A549 (cell line): Measurements from ENCODE around the gene PTCD1. TPM values are rescaled to one million over a fixed set of nuclear protein-coding genes. Genes with fewer than 3 reads are reported as not detected.

Experiments used
- ATAC-seq, 2 experiments: fragments of 200-7000 bp in 1 of 2; fragments of >200 bp in 1 of 2; cut with Nextera tagmentation in 1 of 2; cut with Tn5 transposase in 1 of 2; 3 replicates each; pipeline versions ENCODE4 v1.8.0 to v1.9.1; 2018 to 2020; ENCODE audit warnings: mild to moderate bottlenecking in 1 of 2, moderate library complexity in 1 of 2
- CTCF ChIA-PET: fragments of 300-600 bp; sonication (Branson Sonifier 250); formaldehyde crosslinking; extraction: SDS; loops from one replicate; lab custom pipeline; 2021; ENCODE audit warnings: antibody characterized with exemption, inconsistent platforms; lab: Yijun Ruan, JAX
- POLR2A ChIA-PET: fragments of 350-600 bp; formaldehyde crosslinking; extraction: SDS; loops from one replicate; lab custom pipeline; 2021; ENCODE audit warnings: antibody characterized with exemption, inconsistent platforms; lab: Yijun Ruan, JAX
- DNase-seq, 2 experiments: peaks; one replicate each; pipeline versions ENCODE4 v3.0.0 to v3.0.0-alpha.2; 2011 to 2016; ENCODE audit warnings: low read depth in 1 of 2, low spot score in 1 of 2
- FAIRE-seq: peaks from 2 replicates; lab custom pipeline; 2011; peaks lifted over from hg19 to GRCh38; lab: Jason Lieb, UNC
- H3K27ac ChIP-seq, 2 experiments: fragments of >200 bp; sonication (Bioruptor Twin); formaldehyde crosslinking; 3 replicates each; pipeline ENCODE4 v1.5.1; 2016 to 2017
- H3K4me1 ChIP-seq: fragments of >200 bp; sonication (Bioruptor Twin); formaldehyde crosslinking; 3 replicates; pipeline ENCODE4 v1.6.1; 2016
- H3K4me2 ChIP-seq: fragments of >200 bp; sonication (Bioruptor Twin); formaldehyde crosslinking; 3 replicates; pipeline ENCODE4 v1.6.1; 2016
- H3K4me3 ChIP-seq: fragments of >200 bp; sonication (Bioruptor Twin); formaldehyde crosslinking; 3 replicates; pipeline ENCODE4 v1.5.1; 2016
- H3K9me3 ChIP-seq: fragments of >200 bp; sonication (Bioruptor Twin); formaldehyde crosslinking; 3 replicates; pipeline ENCODE4 v1.6.1; 2016
- ATOH8 ChIP-seq: fragments of 250-450 bp; sonication (Bioruptor Pico); IDR thresholded peaks from 2 replicates; pipeline ENCODE4 v1.5.0; 2020; ENCODE audit warnings: low read depth, mild to moderate bottlenecking, moderate library complexity
- CEBPB ChIP-seq, 2 experiments: fragments of >200 bp in 1 of 2; sonication (Bioruptor Twin) in 1 of 2; formaldehyde crosslinking in 1 of 2; IDR thresholded peaks; 2 replicates each; pipeline ENCODE4 v1.6.1; 2012 to 2016
- EP300 ChIP-seq, 2 experiments: fragments of >200 bp; sonication (Bioruptor Twin); formaldehyde crosslinking; IDR thresholded peaks; 2 replicates in 1 of 2; 3 replicates in 1 of 2; pipeline ENCODE4 v1.6.1; 2016 to 2017
- ESRRA ChIP-seq: fragments of 150-350 bp; IDR thresholded peaks from 2 replicates; pipeline ENCODE4 v1.6.1; 2014; ENCODE audit warnings: mild to moderate bottlenecking, low read length, borderline replicate concordance
- FOXS1 ChIP-seq: fragments of 250-450 bp; sonication (Bioruptor Pico); IDR thresholded peaks from 2 replicates; pipeline ENCODE4 v1.5.0; 2020; ENCODE audit warnings: mild to moderate bottlenecking, moderate library complexity
- GATA3 ChIP-seq: IDR thresholded peaks from 2 replicates; pipeline ENCODE4 v1.6.1; 2012; ENCODE audit warnings: borderline replicate concordance
- HDAC2 ChIP-seq: fragments of 200-600 bp; sonication (generic); IDR thresholded peaks from 2 replicates; pipeline ENCODE4 v1.6.1; 2016
- HEYL ChIP-seq: fragments of 250-450 bp; sonication (Bioruptor Pico); IDR thresholded peaks from 2 replicates; pipeline ENCODE4 v1.8.0; 2021; ENCODE audit warnings: mild to moderate bottlenecking, moderate library complexity
- HOXA7 ChIP-seq: fragments of 250-450 bp; sonication (Bioruptor Pico); IDR thresholded peaks from 2 replicates; pipeline ENCODE4 v1.5.0; 2020; ENCODE audit warnings: mild to moderate bottlenecking, moderate library complexity
- HOXB5 ChIP-seq: fragments of 250-450 bp; sonication (Bioruptor Pico); IDR thresholded peaks from 2 replicates; pipeline ENCODE4 v1.5.0; 2020; ENCODE audit warnings: mild to moderate bottlenecking, moderate library complexity
- JUN ChIP-seq, 2 experiments: fragments of >200 bp; sonication (Bioruptor Twin); formaldehyde crosslinking; IDR thresholded peaks; 2 replicates in 1 of 2; 3 replicates in 1 of 2; pipeline ENCODE4 v1.6.1; 2016 to 2017
- JUNB ChIP-seq: fragments of >200 bp; sonication (Bioruptor Twin); formaldehyde crosslinking; IDR thresholded peaks from 2 replicates; pipeline ENCODE4 v1.6.1; 2016
- MAFK ChIP-seq: fragments of 450-650 bp; IDR thresholded peaks from 2 replicates; pipeline ENCODE4 v1.6.1; 2014; ENCODE audit not compliant: partially characterized antibody
- NFE2L2 ChIP-seq: fragments of 150-350 bp; conservative IDR thresholded peaks from 2 replicates; pipeline ENCODE4 v1.6.1; 2014; ENCODE audit warnings: low read length
- NR3C1 ChIP-seq: fragments of >200 bp; sonication (Bioruptor Twin); formaldehyde crosslinking; IDR thresholded peaks from 3 replicates; pipeline ENCODE4 v1.6.1; 2017
- POLR2AphosphoS2 ChIP-seq: conservative IDR thresholded peaks from 2 replicates; pipeline ENCODE4 v1.6.1; 2012; ENCODE audit warnings: low read length, improper control_type of control experiment, inconsistent platforms
- RAD21 ChIP-seq, 2 experiments: fragments of >200 bp in 1 of 2; sonication (Bioruptor Twin) in 1 of 2; formaldehyde crosslinking in 1 of 2; IDR thresholded peaks in 1 of 2; conservative IDR thresholded peaks in 1 of 2; 2 replicates in 1 of 2; 3 replicates in 1 of 2; pipeline ENCODE4 v1.6.1; 2012 to 2018; ENCODE audit warnings: inconsistent platforms in 1 of 2
- RARB ChIP-seq: fragments of 250-450 bp; sonication (Bioruptor Pico); IDR thresholded peaks from 2 replicates; pipeline ENCODE4 v1.8.0; 2021; ENCODE audit warnings: mild to moderate bottlenecking, moderate library complexity
- RCOR1 ChIP-seq: fragments of 150-350 bp; IDR thresholded peaks from 2 replicates; pipeline ENCODE4 v1.6.1; 2014; ENCODE audit warnings: antibody characterized with exemption, low read length, low read depth
- RFX5 ChIP-seq: fragments of 450-650 bp; IDR thresholded peaks from 2 replicates; pipeline ENCODE4 v1.7.1; 2014; ENCODE audit warnings: antibody characterized with exemption, mild to moderate bottlenecking, moderate library complexity
- RNF2 ChIP-seq: fragments of 200-600 bp; sonication (generic); IDR thresholded peaks from 2 replicates; pipeline ENCODE4 v1.6.1; 2016; ENCODE audit warnings: low read depth, mild to moderate bottlenecking, antibody characterized with exemption, moderate library complexity, borderline replicate concordance
- SMC3 ChIP-seq: fragments of >200 bp; sonication (Bioruptor Twin); formaldehyde crosslinking; IDR thresholded peaks from 3 replicates; pipeline ENCODE4 v1.6.1; 2018; ENCODE audit warnings: inconsistent platforms
- SREBF2 ChIP-seq: fragments of 450-650 bp; IDR thresholded peaks from 2 replicates; pipeline ENCODE4 v1.6.1; 2014; ENCODE audit warnings: mild to moderate bottlenecking, moderate library complexity
- TFCP2L1 ChIP-seq: fragments of 250-450 bp; sonication (Bioruptor Pico); IDR thresholded peaks from 2 replicates; pipeline ENCODE4 v1.5.0; 2021; ENCODE audit warnings: mild to moderate bottlenecking
- USF2 ChIP-seq: fragments of 450-650 bp; IDR thresholded peaks from 2 replicates; pipeline ENCODE4 v1.6.1; 2014; ENCODE audit warnings: antibody characterized with exemption
- ZNF302 ChIP-seq: fragments of 250-450 bp; sonication (Bioruptor Pico); IDR thresholded peaks from 2 replicates; pipeline ENCODE4 v1.9.0; 2021; ENCODE audit warnings: inconsistent platforms, mild to moderate bottlenecking, moderate library complexity
- WGBS: methylation state at CpG from one replicate; pipeline ENCODE4 v1.1.6; 2017; ENCODE audit errors: missing lambda C conversion rate; 5-methylcytosine and 5-hydroxymethylcytosine counted together
- polyA plus RNA-seq, 4 experiments: library from polyadenylated mRNA; depleted of rRNA in 3 of 4; stranded (reverse); fragments of >200 nt; fragmentation: RNase III in 1 of 4; extraction: RNeasy Plus Mini Kit Qiagen cat#74134 plus additional on column Dnase treatment in 1 of 4; gene quantifications; 2 replicates in 3 of 4; 3 replicates in 1 of 4; pipeline ENCODE4 v1.2.3, GENCODE V29; 2011 to 2017
- TF ChIP-seq, protein P1 (sequence below): fragments of >200 bp; sonication (Bioruptor Twin); formaldehyde crosslinking; IDR thresholded peaks from 3 replicates; pipeline ENCODE4 v1.6.1; 2016
- TF ChIP-seq, protein P2 (sequence below): fragments of 250-450 bp; sonication (Bioruptor Pico); IDR thresholded peaks from 2 replicates; pipeline ENCODE4 v1.5.0; 2021; ENCODE audit warnings: mild to moderate bottlenecking, moderate library complexity, borderline replicate concordance
- TF ChIP-seq, protein P3 (sequence below): fragments of >200 bp; sonication (Bioruptor Twin); formaldehyde crosslinking; IDR thresholded peaks from 2 replicates; pipeline ENCODE4 v1.6.1; 2016
- TF ChIP-seq, protein P4 (sequence below): IDR thresholded peaks from 2 replicates; pipeline ENCODE4 v1.6.1; 2012
- TF ChIP-seq, protein P5 (sequence below): IDR thresholded peaks from 2 replicates; pipeline ENCODE4 v1.6.1; 2012

The PTCD1 gene
- polyA plus RNA-seq, 2 of the 4 experiments (the other 2 are of a cell fraction) = 3.9 to 5.4 TPM

DNA sequence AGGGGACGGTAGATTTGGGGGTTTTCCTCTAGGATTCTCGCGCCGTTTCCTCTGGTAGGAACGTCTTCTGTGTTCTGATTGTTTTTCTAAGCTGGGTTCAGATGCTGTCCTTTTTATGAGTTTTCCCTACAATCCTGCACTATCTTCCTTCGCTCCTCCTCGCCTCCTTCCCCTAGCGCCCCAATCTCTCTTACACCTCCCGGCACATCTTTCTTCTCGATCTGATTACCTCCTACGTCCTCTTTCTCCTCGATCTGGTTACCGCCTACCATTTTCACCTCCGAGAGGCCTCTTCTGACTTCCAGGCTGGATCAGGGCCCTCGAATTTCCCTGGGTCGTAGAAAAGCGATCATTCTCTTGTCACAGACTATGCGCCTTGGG is 29.4 kb downstream of the PTCD1 start:
- no peaks in the 10 kb centered on the region for H3K9me3 ChIP-seq
- no peak for FAIRE-seq
- no peak for TF ChIP-seq HOXA7
- TF ChIP-seq HDAC2 = no peak
- TF ChIP-seq, protein P1, sequence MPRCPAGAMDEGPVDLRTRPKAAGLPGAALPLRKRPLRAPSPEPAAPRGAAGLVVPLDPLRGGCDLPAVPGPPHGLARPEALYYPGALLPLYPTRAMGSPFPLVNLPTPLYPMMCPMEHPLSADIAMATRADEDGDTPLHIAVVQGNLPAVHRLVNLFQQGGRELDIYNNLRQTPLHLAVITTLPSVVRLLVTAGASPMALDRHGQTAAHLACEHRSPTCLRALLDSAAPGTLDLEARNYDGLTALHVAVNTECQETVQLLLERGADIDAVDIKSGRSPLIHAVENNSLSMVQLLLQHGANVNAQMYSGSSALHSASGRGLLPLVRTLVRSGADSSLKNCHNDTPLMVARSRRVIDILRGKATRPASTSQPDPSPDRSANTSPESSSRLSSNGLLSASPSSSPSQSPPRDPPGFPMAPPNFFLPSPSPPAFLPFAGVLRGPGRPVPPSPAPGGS = no peak
- TF ChIP-seq NFE2L2 = no peak
- no peak for TF ChIP-seq ESRRA
- no peak for TF ChIP-seq RNF2
- WGBS = 3% methylated on average over 18 of the region's 18 CpGs
- ATAC-seq = peak; percentile 5 to 11; a peak in 4 of 6 replicates
- peak overlapping the region; percentile 95 for H3K4me2 ChIP-seq
- H3K27ac ChIP-seq = peak overlapping the region; percentile 97 to 98
- ChIA-PET POLR2A (interaction anchor here (0.6 to 2.5 kb wide), 15 partner anchors 8 to 1019 kb away, joined by 3 to 23 read pairs (median 4); partner anchors contain the start of genes AP4M1, ARPC1B, CPSF4 and KPNA7), CTCF (interaction anchor here (1.3 to 1.7 kb wide), 4 partner anchors 11 to 96 kb away, joined by 3 to 7 read pairs (median 4); no protein-coding TSS in a partner anchor)
- DNase-seq = no peak
- H3K4me1 ChIP-seq = peaks cover 34% of the 10 kb centered on the region
- peak overlapping the region; percentile 99 for H3K4me3 ChIP-seq

DNA sequence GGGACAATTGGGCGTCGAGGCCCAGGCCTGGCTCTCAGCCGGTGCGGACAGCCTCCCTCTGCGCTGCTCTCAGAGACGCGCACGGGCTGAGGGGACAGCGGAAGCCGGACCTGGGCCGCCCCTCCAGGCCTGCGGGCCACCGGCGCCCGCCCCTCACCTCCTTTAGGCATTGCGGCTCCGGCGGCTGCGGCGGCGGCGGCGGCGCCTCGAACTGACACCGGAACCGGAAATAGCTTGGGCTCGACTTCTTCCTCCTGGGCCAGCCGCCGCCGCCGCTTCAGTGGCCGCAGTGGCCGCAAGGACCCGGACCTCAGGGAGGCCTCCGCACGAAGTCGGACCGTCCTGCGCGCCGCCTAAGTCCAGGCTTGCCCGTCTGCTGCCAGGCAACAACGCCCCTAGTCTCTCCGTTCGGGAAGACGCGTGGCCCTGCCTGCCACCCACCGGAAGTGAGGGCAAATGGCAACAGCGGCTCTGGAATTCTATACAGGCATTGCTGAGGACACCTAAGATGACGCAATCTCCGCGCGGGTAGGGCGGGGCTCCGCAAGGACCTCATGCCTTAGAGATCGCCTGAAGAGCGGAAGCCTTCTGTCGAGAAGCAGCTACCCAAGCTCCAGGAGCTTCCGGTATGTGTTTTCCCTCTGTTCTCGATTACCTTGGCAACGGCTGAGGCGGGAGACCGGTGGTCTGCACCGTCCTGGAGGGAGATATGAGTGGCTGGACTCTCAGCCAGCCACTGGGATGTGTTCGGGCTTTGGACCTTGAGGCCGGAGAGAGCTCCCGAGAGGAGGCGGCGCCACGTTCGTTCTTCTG is 30.0 kb downstream of the PTCD1 start, which contains the start of the genes BUD31 and PDAP1:
Gene BUD31 (plus strand): TSS at position 591 of the 813 bp plus-strand sequence. CDS start 2,124 bp downstream, outside the sequence.
Gene PDAP1 (minus strand): TSS at position 219 of the 813 bp plus-strand sequence. CDS start 49 bp downstream, at position 170.
- Histone ChIP-seq H3K9me3 (no peaks in the 10 kb centered on the region), H3K4me2 (peak within 1 kb of the TSS; percentile 95), H3K27ac (peak within 1 kb of the TSS; percentile 97 to 98), H3K4me1 (peaks cover 34% of the 10 kb centered on the region), H3K4me3 (peak within 1 kb of the TSS; percentile 99)
- WGBS = 2% methylated on average over 29 of the region's 72 CpGs
- CTCF ChIA-PET = interaction anchor here (0.7 to 1.7 kb wide), 6 partner anchors 10 to 97 kb away, joined by 3 to 7 read pairs (median 3); no protein-coding TSS in a partner anchor
- peak; percentile 96 for DNase-seq
- POLR2A ChIA-PET = interaction anchor here (0.6 to 2.5 kb wide), 16 partner anchors 8 to 1020 kb away, joined by 3 to 23 read pairs (median 4); partner anchors contain the start of genes AP4M1, ARPC1B, CPSF4 and GPC2
- peak; percentile 83 to 88 for ATAC-seq
- FAIRE-seq = no peak
- TF ChIP-seq TFCP2L1 (CRISPR knock-in tag) = no peak
- no peak; the same call in 1 of the 2 replicates for TF ChIP-seq SREBF2
- TF ChIP-seq RCOR1 = no peak
- no peak for TF ChIP-seq USF2
- TF ChIP-seq ZNF302 (CRISPR knock-in tag) = no peak
- TF ChIP-seq, protein P2, sequence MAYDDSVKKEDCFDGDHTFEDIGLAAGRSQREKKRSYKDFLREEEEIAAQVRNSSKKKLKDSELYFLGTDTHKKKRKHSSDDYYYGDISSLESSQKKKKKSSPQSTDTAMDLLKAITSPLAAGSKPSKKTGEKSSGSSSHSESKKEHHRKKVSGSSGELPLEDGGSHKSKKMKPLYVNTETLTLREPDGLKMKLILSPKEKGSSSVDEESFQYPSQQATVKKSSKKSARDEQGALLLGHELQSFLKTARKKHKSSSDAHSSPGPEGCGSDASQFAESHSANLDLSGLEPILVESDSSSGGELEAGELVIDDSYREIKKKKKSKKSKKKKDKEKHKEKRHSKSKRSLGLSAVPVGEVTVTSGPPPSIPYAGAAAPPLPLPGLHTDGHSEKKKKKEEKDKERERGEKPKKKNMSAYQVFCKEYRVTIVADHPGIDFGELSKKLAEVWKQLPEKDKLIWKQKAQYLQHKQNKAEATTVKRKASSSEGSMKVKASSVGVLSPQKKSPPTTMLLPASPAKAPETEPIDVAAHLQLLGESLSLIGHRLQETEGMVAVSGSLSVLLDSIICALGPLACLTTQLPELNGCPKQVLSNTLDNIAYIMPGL (CRISPR knock-in tag) = no peak
- TF ChIP-seq SMC3 = no peak
- TF ChIP-seq RFX5 = no peak
- no peak for TF ChIP-seq HEYL (CRISPR knock-in tag)
- TF ChIP-seq, protein P3, sequence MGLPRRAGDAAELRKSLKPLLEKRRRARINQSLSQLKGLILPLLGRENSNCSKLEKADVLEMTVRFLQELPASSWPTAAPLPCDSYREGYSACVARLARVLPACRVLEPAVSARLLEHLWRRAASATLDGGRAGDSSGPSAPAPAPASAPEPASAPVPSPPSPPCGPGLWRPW = no peak
- TF ChIP-seq RARB (CRISPR knock-in tag) = no peak
- TF ChIP-seq RAD21 (conservative IDR thresholded peaks at IDR 0.05 in 1 of 2, IDR thresholded peaks at IDR 0.05 in 1 of 2) = no peak
- no peak for TF ChIP-seq EP300 (IDR thresholded peaks at IDR 0.05)
- TF ChIP-seq, protein P4, sequence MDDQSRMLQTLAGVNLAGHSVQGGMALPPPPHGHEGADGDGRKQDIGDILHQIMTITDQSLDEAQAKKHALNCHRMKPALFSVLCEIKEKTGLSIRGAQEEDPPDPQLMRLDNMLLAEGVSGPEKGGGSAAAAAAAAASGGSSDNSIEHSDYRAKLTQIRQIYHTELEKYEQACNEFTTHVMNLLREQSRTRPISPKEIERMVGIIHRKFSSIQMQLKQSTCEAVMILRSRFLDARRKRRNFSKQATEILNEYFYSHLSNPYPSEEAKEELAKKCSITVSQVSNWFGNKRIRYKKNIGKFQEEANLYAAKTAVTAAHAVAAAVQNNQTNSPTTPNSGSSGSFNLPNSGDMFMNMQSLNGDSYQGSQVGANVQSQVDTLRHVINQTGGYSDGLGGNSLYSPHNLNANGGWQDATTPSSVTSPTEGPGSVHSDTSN = 0 out of 2 replicates have a peak, but pooled peaks have one; percentile 34
- peak; percentile 97 to 100 for TF ChIP-seq CEBPB (IDR thresholded peaks at IDR 0.05)
- no peak for TF ChIP-seq POLR2AphosphoS2
- no peak for TF ChIP-seq JUNB
- no peak for TF ChIP-seq NR3C1
- TF ChIP-seq ATOH8 (CRISPR knock-in tag) = no peak
- peak; percentile 54 for TF ChIP-seq HOXB5 (CRISPR knock-in tag)
- TF ChIP-seq, protein P5, sequence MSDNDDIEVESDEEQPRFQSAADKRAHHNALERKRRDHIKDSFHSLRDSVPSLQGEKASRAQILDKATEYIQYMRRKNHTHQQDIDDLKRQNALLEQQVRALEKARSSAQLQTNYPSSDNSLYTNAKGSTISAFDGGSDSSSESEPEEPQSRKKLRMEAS = peak; percentile 94
- no peak; the same call in 1 of the 2 replicates for TF ChIP-seq GATA3
- TF ChIP-seq ESRRA = no peak
- TF ChIP-seq MAFK = no peak
- no peak for TF ChIP-seq FOXS1 (CRISPR knock-in tag)
- TF ChIP-seq JUN (IDR thresholded peaks at IDR 0.05) = peak; percentile 95 to 99
